Loucy (cell line): ENCODE measurements around the gene CYLC2.

Experiments
- CTCF ChIP-seq: fragments of 200-600 bp; sonication (generic); conservative IDR thresholded peaks from 2 replicates; pipeline ENCODE4 v1.5.1; 2014; ENCODE audit warnings: mild to moderate bottlenecking, antibody characterized with exemption, low read length
- EZH2phosphoT487 ChIP-seq: fragments of 200-600 bp; IDR thresholded peaks from 2 replicates; pipeline ENCODE4 v1.6.1; 2018; ENCODE audit warnings: antibody characterized with exemption, mild to moderate bottlenecking, moderate library complexity, borderline replicate concordance

DNA sequence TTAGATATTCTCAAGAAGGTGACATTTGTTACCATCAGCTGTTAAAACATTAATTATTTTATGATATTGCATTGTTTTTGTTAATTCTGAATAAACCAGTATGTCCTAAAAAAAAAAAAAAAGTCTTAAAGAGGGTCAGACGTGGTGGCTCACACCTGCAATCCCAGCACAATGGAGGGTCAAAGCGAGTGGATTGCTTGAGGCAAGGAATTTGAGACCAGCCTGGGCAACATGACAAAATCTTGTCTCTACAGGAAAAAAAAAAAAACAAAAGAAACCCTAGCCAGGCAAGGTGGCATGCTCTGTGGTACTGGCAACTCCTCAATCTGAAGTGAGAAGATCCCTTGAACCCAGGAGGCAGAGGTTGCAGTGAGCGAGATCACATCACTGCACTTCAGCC, 46.8 kb downstream of the CYLC2 start:
- TF ChIP-seq CTCF, result no peak
- TF ChIP-seq EZH2phosphoT487, result no peak
